DND-41 (cell line): ENCODE measurements around the gene NTM.
A peak's percentile ranks its signal among the peaks of the same experiment; 100 is the strongest.

Experiments used
- ATAC-seq: fragments of 200-7000 bp; cut with Tn5 transposase; 3 replicates; pipeline ENCODE4 v1.9.1; 2021; ENCODE audit warnings: low read depth; ENCODE audit not compliant: insufficient read depth
- DNase-seq: peaks from one replicate; pipeline ENCODE4 v3.0.0-alpha.2; 2020
- H2AFZ ChIP-seq: 2 replicates; pipeline ENCODE4 v1.6.0; 2012; ENCODE audit warnings: low read depth, low read length
- H3K27ac ChIP-seq: 2 replicates; pipeline ENCODE4 v1.5.1; 2012; ENCODE audit warnings: low read length, inconsistent platforms
- H3K27me3 ChIP-seq: fragments of 200-600 bp; sonication (generic); 2 replicates; pipeline ENCODE4 v1.6.0; 2012; ENCODE audit warnings: low read length, mild to moderate bottlenecking, inconsistent platforms; ENCODE audit not compliant: insufficient read depth, poor library complexity
- H3K36me3 ChIP-seq: 2 replicates; pipeline ENCODE4 v1.5.1; 2012; ENCODE audit warnings: low read length, inconsistent platforms; ENCODE audit not compliant: insufficient read depth
- H3K4me1 ChIP-seq: 2 replicates; pipeline ENCODE4 v1.5.1; 2012; ENCODE audit warnings: mild to moderate bottlenecking, low read length; ENCODE audit not compliant: insufficient read depth
- H3K4me2 ChIP-seq: 2 replicates; pipeline ENCODE4 v1.6.0; 2012; ENCODE audit warnings: mild to moderate bottlenecking, moderate library complexity, low read length, inconsistent platforms; ENCODE audit not compliant: insufficient read depth
- H3K4me3 ChIP-seq, 2 experiments: fragments of 200-600 bp in 1 of 2; shearing (Covaris generic) in 1 of 2; 2 replicates each; pipeline ENCODE4 v1.5.1; 2012 to 2016; ENCODE audit warnings: inconsistent platforms in 2 of 2, low read length in 2 of 2, mild to moderate bottlenecking in 2 of 2, low read depth in 1 of 2, moderate library complexity in 1 of 2
- H3K79me2 ChIP-seq: 2 replicates; pipeline ENCODE4 v1.6.0; 2012; ENCODE audit warnings: low read length, inconsistent platforms; ENCODE audit not compliant: insufficient read depth
- H3K9ac ChIP-seq: 2 replicates; pipeline ENCODE4 v1.6.0; 2012; ENCODE audit warnings: low read depth, mild to moderate bottlenecking, inconsistent platforms, low read length, moderate library complexity
- H3K9me3 ChIP-seq: 2 replicates; pipeline ENCODE4 v1.5.1; 2012; ENCODE audit warnings: low read length, moderate library complexity, mild to moderate bottlenecking, inconsistent platforms; ENCODE audit not compliant: insufficient read depth, severe bottlenecking
- H4K20me1 ChIP-seq: 2 replicates; pipeline ENCODE4 v1.6.0; 2012; ENCODE audit warnings: low read length; ENCODE audit not compliant: insufficient read depth
- EZH2 ChIP-seq: IDR thresholded peaks from 3 replicates; pipeline ENCODE4 v1.6.1; 2012; ENCODE audit warnings: borderline replicate concordance, low read depth, mild to moderate bottlenecking, moderate library complexity, low read length, inconsistent platforms; ENCODE audit not compliant: severe bottlenecking
- TF ChIP-seq, protein P1 (sequence below): IDR thresholded peaks from 2 replicates; pipeline ENCODE4 v1.5.1; 2012; ENCODE audit warnings: borderline replicate concordance, low read length, moderate library complexity, mild to moderate bottlenecking; ENCODE audit not compliant: poor library complexity, severe bottlenecking; ENCODE audit errors: extremely low read depth

Gene NTM

GRCh38 chr11:131745405-131745804 lies 375.0 kb downstream of the NTM start:
- DNase-seq = no peak
- H3K9ac ChIP-seq = no peak overlapping the region
- no peak overlapping the region for H2AFZ ChIP-seq
- H4K20me1 ChIP-seq = no peaks in the 10 kb centered on the region
- no peak overlapping the region for H3K4me2 ChIP-seq
- no peak for TF ChIP-seq EZH2
- TF ChIP-seq, protein P1, sequence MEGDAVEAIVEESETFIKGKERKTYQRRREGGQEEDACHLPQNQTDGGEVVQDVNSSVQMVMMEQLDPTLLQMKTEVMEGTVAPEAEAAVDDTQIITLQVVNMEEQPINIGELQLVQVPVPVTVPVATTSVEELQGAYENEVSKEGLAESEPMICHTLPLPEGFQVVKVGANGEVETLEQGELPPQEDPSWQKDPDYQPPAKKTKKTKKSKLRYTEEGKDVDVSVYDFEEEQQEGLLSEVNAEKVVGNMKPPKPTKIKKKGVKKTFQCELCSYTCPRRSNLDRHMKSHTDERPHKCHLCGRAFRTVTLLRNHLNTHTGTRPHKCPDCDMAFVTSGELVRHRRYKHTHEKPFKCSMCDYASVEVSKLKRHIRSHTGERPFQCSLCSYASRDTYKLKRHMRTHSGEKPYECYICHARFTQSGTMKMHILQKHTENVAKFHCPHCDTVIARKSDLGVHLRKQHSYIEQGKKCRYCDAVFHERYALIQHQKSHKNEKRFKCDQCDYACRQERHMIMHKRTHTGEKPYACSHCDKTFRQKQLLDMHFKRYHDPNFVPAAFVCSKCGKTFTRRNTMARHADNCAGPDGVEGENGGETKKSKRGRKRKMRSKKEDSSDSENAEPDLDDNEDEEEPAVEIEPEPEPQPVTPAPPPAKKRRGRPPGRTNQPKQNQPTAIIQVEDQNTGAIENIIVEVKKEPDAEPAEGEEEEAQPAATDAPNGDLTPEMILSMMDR = no peak
- H3K4me1 ChIP-seq = no peaks in the 10 kb centered on the region
- peaks cover 6% of the 10 kb centered on the region for H3K27me3 ChIP-seq
- H3K79me2 ChIP-seq = no peaks in the 10 kb centered on the region
- ATAC-seq = no peak
- H3K27ac ChIP-seq = no peak overlapping the region
- no peak overlapping the region for H3K4me3 ChIP-seq
- H3K9me3 ChIP-seq = no peaks in the 10 kb centered on the region
- H3K36me3 ChIP-seq = no peaks in the 10 kb centered on the region

DNA sequence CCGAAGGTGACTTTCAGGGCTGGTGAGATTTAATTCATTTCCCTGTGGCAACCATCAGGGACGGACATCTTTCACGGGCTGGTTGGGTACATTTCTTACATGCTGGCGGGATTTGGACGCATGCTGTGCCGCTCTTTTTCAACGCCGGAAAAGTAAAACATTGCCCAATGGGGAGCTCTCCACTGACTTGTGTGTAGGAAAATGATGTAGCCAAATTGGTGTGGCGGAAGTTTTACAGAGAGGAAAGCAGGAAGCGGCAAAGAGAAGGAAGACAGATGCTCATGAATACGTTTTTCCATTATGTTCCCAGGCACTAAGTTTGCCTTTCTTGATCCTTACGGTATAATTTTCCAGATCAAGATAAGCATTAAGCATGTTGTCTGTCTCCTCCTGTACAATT lies 375.8 kb downstream of the NTM start:
- no peak for DNase-seq
- no peak overlapping the region for H2AFZ ChIP-seq

DNA sequence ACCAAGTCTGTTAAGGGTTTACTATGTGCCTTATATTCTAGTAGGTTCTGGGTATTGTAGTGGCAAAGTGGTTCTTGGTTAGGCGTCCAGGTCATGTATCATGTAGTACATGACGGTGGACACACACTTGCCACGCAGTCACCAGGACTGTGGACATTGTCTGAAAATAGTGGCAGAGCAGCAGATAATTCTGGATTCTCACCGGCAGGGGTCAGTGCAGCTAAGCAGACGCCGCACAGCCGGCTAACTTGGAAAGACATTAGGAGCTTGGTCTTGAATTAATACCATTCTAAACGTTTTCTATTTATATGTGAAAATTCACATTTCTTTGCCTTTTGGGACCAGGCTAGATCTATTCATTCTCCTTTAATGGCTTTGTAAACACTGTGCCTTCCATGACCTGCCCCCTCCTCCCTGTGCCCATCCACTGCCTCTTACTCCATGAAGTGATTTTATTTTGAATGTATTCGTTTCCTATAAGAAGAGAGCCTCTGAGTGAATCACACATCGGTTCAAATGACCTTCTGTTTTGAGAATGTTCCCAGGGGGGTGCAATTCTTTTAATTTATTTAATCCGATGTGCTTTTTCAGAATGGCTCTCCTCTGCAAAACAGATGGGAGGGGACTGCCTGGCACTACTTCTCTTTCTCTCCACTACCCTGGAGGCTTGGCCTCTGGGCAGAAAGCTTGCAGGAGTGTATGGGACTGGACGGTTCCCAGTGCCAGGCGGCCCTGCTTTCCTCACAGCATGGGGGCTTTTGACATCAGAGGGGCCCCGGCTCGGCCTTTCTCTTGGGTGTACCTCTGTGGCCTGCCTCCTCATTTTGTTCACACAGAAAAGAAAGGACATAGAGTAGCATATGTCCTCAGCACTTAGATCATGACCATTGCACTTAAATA lies 378.0 kb downstream of the NTM start:
- Histone ChIP-seq H2AFZ (no peak overlapping the region), H4K20me1 (no peaks in the 10 kb centered on the region), H3K79me2 (no peaks in the 10 kb centered on the region), H3K4me2 (no peak overlapping the region), H3K4me3 (no peak overlapping the region), H3K27me3 (peaks cover 4% of the 10 kb centered on the region), H3K9me3 (no peaks in the 10 kb centered on the region), H3K36me3 (no peaks in the 10 kb centered on the region), H3K9ac (no peak overlapping the region), H3K27ac (no peak overlapping the region), H3K4me1 (no peaks in the 10 kb centered on the region)
- TF ChIP-seq EZH2 = no peak
- TF ChIP-seq, protein P1 = peak; percentile 66
- DNase-seq = peak; percentile 39
- ATAC-seq = peak; percentile 57; the same call in 1 of the 3 replicates

More for the DNA sequence above, 375.8 kb downstream of the NTM start:
- TF ChIP-seq EZH2 = no peak
- TF ChIP-seq, protein P1 = no peak
- H3K27me3 ChIP-seq = peaks cover 6% of the 10 kb centered on the region
- H3K36me3 ChIP-seq = no peaks in the 10 kb centered on the region
- no peak overlapping the region for H3K9ac ChIP-seq
- no peak overlapping the region for H3K4me3 ChIP-seq
- H3K4me2 ChIP-seq = no peak overlapping the region
- H4K20me1 ChIP-seq = no peaks in the 10 kb centered on the region
- H3K27ac ChIP-seq = no peak overlapping the region
- H3K79me2 ChIP-seq = no peaks in the 10 kb centered on the region
- no peaks in the 10 kb centered on the region for H3K9me3 ChIP-seq
- no peaks in the 10 kb centered on the region for H3K4me1 ChIP-seq
- no peak for ATAC-seq
